GM23338 (cell line): ENCODE results near the gene DROSHA.

Experiments used
- CREB1 ChIP-seq: fragments of 250-450 bp; sonication (Bioruptor Pico); IDR thresholded peaks from 2 replicates; pipeline ENCODE4 v1.5.0; 2020; ENCODE audit warnings: low read depth, mild to moderate bottlenecking, moderate library complexity
- EZH2phosphoT487 ChIP-seq: fragments of 200-600 bp; sonication (generic); IDR thresholded peaks from one replicate; pipeline ENCODE4 v1.8.1; 2018; ENCODE audit warnings: antibody characterized with exemption; ENCODE audit not compliant: unreplicated experiment
- TF ChIP-seq, protein P1 (sequence below), 2 experiments: fragments of 200-600 bp in 1 of 2; sonication (generic) in 1 of 2; conservative IDR thresholded peaks; 2 replicates each; pipeline versions ENCODE4 v1.5.1 to v1.6.1; 2016 to 2017; ENCODE audit warnings: antibody characterized with exemption in 2 of 2, low read depth in 2 of 2, mild to moderate bottlenecking in 2 of 2, moderate library complexity in 1 of 2
- TF ChIP-seq, protein P2 (sequence below): IDR thresholded peaks from one replicate; pipeline ENCODE4 v1.6.1; 2018; ENCODE audit warnings: antibody characterized with exemption; ENCODE audit not compliant: unreplicated experiment

DNA sequence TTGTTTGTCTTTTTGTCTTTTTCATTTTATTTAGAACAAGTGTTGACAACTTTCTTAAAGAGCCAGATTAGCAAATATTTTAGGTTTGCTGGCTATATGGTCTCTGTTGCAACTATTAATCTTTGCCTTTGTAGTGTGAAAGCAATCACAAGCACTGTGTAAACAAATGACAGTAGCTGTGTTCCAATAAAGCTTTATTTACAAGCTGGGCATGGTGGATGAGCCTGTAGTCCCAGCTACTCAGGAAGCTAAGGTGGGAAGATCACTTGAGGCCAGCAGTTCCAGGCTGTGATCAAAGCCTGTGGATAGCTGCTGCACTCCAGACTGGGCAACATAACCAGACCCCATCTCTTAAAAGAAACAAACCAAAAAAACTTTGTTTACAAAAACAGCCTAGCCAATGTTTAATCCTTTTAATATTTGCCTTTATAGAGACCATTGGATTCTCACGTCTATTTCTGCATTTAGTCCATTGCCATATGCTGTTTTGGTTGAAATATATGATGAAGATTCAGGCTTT is 2.7 kb upstream of the DROSHA start:
- TF ChIP-seq, protein P1, sequence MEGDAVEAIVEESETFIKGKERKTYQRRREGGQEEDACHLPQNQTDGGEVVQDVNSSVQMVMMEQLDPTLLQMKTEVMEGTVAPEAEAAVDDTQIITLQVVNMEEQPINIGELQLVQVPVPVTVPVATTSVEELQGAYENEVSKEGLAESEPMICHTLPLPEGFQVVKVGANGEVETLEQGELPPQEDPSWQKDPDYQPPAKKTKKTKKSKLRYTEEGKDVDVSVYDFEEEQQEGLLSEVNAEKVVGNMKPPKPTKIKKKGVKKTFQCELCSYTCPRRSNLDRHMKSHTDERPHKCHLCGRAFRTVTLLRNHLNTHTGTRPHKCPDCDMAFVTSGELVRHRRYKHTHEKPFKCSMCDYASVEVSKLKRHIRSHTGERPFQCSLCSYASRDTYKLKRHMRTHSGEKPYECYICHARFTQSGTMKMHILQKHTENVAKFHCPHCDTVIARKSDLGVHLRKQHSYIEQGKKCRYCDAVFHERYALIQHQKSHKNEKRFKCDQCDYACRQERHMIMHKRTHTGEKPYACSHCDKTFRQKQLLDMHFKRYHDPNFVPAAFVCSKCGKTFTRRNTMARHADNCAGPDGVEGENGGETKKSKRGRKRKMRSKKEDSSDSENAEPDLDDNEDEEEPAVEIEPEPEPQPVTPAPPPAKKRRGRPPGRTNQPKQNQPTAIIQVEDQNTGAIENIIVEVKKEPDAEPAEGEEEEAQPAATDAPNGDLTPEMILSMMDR (conservative IDR thresholded peaks at IDR 0.05; ENCODE audit: low read depth in 2 of 2): no peak
- TF ChIP-seq, protein P2, sequence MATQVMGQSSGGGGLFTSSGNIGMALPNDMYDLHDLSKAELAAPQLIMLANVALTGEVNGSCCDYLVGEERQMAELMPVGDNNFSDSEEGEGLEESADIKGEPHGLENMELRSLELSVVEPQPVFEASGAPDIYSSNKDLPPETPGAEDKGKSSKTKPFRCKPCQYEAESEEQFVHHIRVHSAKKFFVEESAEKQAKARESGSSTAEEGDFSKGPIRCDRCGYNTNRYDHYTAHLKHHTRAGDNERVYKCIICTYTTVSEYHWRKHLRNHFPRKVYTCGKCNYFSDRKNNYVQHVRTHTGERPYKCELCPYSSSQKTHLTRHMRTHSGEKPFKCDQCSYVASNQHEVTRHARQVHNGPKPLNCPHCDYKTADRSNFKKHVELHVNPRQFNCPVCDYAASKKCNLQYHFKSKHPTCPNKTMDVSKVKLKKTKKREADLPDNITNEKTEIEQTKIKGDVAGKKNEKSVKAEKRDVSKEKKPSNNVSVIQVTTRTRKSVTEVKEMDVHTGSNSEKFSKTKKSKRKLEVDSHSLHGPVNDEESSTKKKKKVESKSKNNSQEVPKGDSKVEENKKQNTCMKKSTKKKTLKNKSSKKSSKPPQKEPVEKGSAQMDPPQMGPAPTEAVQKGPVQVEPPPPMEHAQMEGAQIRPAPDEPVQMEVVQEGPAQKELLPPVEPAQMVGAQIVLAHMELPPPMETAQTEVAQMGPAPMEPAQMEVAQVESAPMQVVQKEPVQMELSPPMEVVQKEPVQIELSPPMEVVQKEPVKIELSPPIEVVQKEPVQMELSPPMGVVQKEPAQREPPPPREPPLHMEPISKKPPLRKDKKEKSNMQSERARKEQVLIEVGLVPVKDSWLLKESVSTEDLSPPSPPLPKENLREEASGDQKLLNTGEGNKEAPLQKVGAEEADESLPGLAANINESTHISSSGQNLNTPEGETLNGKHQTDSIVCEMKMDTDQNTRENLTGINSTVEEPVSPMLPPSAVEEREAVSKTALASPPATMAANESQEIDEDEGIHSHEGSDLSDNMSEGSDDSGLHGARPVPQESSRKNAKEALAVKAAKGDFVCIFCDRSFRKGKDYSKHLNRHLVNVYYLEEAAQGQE: no peak
- no peak for TF ChIP-seq CREB1 (CRISPR knock-in tag)
- TF ChIP-seq EZH2phosphoT487: no peak
